GM18505 (cell line): ENCODE data around the gene PCGF6.
"Not testable (repeated sequence)": the region's sequence is repeated elsewhere in the genome, so short reads cannot be mapped to it uniquely, and the experiment has no call there.

Source experiments
- ATAC-seq: cut with Tn5 transposase; IDR thresholded peaks from one replicate; pipeline ENCODE4 v1.9.1; 2021; ENCODE audit not compliant: unreplicated experiment
- POLR2A ChIP-seq: IDR thresholded peaks from 4 replicates; pipeline ENCODE4 v1.6.1; 2011; ENCODE audit warnings: borderline replicate concordance; ENCODE audit not compliant: insufficient read depth, insufficient read length; ENCODE audit errors: extremely low read depth

PCGF6 gene

GRCh38 chr10:103259989-103260388 lies 91.0 kb downstream of the PCGF6 start:
- no peak for TF ChIP-seq POLR2A
- no peak for ATAC-seq

DNA sequence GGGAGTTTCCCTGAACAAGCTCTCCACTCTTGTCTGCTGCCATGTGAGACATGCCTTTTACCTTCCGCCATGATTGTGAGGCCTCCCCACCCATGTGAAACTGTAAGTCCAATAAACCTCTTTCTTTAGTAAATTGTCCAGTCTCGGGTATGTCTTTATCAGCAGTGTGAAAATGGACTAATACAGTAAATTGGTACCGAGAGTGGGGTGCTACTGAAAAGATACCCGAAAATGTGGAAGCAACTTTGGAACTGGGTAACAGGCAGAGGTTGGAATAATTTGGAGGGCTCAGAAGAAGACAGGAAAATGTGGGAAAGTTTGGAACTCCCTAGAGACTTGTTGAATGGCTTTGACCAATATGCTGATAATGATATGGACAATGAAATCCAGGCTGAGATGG lies 92.0 kb downstream of the PCGF6 start:
- ATAC-seq, result not testable (repeated sequence)

DNA sequence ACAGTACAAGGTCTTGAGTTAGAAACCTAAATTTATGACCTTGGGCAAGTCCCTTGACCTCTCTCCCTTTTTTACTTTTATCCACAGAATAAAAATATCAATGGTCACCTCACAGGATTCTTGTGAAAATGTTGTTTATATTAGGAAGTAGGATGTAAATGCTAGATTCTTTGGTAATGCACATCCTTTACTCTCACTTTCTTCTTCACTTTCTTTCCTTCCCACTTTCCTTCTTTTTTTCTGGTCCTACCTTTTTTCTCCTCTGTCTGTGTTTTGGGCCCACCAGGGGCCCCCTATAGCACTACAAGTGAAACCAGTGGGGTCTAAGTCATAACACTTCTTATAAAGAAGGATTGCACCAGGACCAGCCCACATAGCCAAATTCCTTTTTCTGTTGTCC lies 93.1 kb downstream of the PCGF6 start:
- TF ChIP-seq POLR2A, result no peak
- ATAC-seq, result no peak

- ATAC-seq, result no peak
- no peak for TF ChIP-seq POLR2A
Measured at GRCh38 chr10:103256613-103257012, 94.3 kb downstream of the PCGF6 start.

GRCh38 chr10:103254538-103255325 lies 96.2 kb downstream of the PCGF6 start:
- no peak for TF ChIP-seq POLR2A
- ATAC-seq, result no peak

- TF ChIP-seq POLR2A, result no peak
- ATAC-seq, result no peak
Measured at GRCh38 chr10:103254113-103254512, 96.8 kb downstream of the PCGF6 start.
